Activated CD8-positive, alpha-beta memory T cell treated with anti-CD3 and anti-CD28 coated beads, Interleukin-2, amount 50 U/mL, for 1 hour (primary cell): ENCODE results near the gene SLC39A11.
"Not testable (repeated sequence)": the region's sequence is repeated elsewhere in the genome, so short reads cannot be mapped to it uniquely, and the experiment has no call there.

Experiments used
- DNase-seq: peaks from one replicate; pipeline ENCODE4 v3.0.0-alpha.2; 2020; ENCODE audit errors: extremely low read depth

The SLC39A11 gene

GRCh38 chr17:72714357-72714966 is 378.0 kb downstream of the SLC39A11 start:
- no peak for DNase-seq

DNA sequence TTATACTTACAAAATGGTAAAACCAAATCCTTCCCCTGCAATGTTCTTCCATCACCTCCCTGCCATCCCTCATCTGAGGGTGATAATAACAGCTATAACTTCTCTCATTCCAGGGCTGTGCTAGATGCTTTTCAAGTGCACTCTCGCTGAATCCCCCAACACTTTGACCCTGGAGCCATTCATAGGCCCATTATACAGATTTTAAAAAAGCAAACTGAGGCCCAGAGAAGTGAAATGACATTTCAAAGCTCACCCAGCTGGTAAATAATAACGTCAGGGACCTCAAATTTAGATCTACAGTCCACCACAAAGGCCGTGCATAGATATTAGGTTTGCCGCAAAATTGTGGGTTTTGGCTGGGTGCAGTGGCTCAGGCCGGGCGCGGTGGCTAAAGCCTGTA is 378.8 kb downstream of the SLC39A11 start:
- no peak for DNase-seq

- no peak for DNase-seq
Observed at GRCh38 chr17:72711521-72712310, 380.8 kb downstream of the SLC39A11 start.

DNA sequence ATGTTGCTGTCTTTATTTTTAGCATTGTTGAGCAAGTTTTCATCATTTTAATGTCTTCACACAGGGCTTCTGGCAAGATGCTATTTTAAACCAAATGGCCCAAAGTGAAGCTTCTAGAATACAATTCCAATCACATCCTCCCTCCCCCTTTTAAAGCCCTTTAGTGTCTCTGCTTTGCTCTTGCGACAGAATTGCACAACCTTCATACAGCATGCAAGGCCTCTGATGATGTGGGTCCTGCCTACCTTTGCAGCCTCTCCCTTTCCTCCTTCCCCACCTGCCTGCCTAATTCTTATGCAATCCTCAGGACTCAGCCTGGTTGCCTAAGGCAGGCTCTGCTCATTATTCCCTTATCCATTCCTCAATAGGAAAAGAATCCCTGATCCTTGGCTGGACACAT is 381.7 kb downstream of the SLC39A11 start:
- no peak for DNase-seq

DNA sequence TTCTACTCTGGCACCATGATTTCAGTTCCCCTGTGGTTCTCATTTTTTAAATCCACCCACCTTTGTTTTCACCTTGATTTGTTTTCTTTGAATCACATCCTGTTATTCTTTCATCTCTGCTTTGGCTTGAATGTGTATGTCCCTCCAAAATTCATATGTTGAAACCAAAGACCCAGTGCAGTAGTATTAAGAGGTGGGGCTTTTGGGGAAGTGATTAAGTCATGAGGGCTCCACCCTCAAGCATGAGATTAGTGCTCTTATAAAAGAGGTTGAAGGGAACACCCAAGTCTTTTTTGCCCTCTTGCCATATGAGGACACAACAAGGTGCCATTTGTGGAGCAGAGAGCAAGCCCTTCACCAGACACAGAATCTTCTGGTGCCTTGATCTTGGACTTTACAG is 382.3 kb downstream of the SLC39A11 start:
- no peak for DNase-seq

DNA sequence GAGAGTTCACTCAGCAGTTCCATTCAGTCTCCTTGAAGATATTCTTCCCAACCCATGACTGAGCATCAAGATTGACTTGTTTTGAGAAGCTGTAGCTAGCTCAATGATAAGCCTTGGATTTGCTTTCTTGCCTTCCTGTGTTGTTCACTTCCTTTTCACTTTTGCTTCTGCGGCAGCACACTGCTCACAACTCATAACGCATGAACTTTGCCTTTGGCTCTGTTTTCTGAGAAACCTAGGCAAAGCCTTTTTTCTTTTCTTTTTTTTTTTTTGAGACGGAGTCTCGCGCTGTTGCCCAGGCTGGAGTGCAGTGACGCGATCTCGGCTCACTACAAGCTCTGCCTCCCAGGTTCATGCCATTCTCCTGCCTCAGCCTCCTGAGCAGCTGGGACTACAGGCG is 383.8 kb downstream of the SLC39A11 start:
- not testable (repeated sequence) for DNase-seq

- no peak for DNase-seq
Observed at GRCh38 chr17:72707881-72708280, 384.6 kb downstream of the SLC39A11 start.

DNA sequence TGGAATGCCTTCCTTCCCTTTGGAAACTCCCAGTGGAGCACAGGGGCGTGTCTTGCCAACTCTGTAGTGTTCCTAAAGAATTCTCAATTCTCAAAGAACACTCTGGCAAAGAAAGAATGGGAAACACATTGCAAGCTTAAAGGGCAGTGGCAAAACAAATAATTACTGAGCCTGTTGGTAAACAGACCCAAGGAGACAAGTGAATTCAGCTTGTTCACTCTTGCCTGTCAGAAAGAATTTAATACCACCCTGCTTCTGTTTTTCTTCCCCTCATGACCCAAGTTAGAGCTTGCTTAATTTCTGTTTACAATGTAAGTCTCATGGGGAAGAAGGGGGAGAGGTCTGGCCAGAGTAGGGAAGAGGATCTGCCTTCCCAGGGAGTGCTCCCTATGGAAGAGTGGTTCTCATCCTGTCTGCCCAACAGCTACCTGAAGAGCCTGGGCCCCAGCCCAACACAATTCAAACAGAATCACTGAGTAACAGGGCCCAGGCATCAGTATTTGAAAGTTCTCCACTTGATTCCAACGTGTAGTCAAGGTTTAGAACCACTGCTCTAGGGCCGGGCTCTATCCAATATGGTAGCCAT is 386.0 kb downstream of the SLC39A11 start:
- no peak for DNase-seq

GRCh38 chr17:72705905-72706395 is 386.5 kb downstream of the SLC39A11 start:
- DNase-seq, result no peak

DNA sequence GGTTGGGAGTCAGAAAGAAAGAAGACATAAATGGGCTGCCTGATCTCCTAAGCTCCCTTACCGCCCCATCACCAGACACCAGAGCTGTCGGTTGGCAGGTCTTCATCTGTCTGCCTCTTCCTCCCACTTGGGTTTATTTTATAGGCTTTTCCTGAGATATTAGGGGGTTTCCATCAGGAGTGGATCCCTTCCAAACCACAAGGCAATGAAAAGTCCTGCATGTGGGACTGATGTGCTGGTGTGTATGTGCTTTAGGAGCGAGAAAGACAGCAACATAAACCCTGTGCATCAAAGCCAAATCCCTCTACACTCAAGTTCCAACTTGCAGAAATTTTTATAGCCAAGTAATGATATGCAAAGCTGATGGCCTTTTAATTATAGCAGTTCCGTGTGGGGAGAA is 389.5 kb downstream of the SLC39A11 start:
- no peak for DNase-seq

- DNase-seq, result no peak
Observed at GRCh38 chr17:72702136-72702735, 390.3 kb downstream of the SLC39A11 start.

- DNase-seq, result no peak
Observed at GRCh38 chr17:72700226-72700625, 392.3 kb downstream of the SLC39A11 start.

DNA sequence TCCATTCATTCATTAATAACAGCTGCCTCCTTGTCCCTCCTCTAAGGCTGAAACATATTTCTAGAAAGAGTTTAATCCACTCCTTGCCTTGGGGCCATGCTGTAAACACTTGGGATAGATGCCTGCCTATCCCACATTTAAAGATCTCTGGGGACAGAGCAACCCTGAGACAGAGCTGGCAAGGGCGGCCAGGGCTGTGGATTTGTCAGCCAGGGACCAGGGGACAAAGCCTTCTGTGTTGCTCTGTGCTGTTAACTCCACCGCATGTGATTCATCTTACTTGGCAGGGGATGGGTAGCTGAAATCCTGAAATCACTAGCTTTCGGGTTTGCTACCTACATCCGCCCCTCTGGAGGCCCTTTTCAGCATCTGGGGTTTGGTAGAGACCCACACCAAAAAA is 392.9 kb downstream of the SLC39A11 start:
- DNase-seq, result no peak

DNA sequence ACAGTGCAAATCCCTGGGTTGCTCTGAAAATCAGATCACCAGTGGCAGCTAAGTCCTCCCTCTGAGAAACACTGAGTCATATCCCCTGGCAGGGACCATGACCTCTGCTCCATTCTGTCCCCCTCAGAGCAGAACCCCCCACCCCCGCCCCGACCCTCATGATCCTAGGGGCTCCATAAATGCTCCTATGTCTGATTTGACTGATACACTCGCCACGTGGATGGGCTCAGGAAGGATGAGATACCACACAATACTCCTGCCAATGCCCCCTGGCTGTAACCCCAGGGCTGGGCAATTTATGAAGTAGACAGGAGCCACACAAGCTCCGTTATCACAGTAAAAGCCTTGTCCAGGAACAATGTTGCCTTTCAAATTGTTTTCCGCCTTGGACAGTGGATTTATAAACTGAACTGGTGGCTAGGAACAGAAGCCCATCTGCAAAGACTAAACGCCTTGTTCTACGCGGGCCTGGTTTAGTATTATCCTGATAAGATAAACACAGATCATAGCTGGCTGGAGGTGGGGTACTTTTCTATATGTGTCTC is 394.8 kb downstream of the SLC39A11 start:
- no peak for DNase-seq

GRCh38 chr17:72696721-72697120 is 395.8 kb downstream of the SLC39A11 start:
- no peak for DNase-seq

GRCh38 chr17:72696156-72696555 is 396.3 kb downstream of the SLC39A11 start:
- no peak for DNase-seq

DNA sequence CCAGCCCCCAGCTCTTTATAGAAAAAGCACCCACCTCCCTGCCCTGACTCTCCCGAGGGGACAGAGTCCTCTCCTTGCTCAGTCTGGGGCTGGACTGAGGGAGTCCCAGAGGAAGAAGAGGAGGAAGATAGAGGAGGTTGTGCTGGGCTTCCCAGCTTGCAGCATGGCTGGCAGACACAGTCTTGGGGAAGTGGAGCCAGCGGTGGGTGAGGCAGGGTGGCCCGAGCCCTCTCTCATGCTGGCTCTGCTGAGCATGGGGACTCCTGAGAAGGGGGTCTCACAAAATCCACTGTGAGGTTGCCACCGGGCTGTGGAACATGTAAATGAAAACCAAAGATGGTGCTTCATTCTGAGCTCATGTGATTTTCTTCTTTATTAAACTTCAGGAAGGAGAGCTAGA is 398.5 kb downstream of the SLC39A11 start:
- DNase-seq, result no peak

DNA sequence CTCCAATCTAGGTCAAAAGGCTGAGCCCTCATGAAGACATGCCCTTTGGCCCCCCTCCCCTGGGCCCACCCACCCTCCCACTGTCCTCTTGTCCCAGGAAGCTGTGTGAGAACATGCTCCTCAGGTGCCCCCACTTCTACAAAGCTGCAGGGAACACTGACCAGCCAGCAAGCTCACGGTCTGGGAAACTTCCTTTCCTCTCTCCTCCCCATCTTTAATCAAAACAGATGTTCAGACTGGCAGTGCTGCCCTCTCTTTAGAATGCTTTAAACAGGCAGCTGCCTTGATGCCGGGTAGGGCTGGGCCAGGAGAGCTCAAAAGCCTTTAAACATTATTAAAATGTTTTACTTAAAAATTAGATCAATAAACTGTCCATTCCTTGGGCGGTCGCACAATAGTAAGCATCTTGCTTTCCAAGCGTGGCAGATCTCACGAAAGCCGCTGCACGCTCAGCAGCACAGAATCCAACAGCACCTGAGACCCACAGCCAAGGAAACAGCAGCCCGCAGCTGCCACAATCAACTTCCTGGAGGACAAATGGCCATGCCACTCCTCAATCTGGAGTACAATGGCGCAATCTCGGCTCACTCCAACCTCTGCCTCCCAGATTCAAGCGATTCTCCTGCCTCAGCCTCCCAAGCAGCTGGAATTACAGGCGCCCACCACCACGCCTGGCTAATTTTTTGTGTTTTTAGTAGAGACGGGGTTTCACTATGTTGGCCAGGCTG is 399.2 kb downstream of the SLC39A11 start:
- DNase-seq, result no peak

GRCh38 chr17:72692676-72693075 is 399.8 kb downstream of the SLC39A11 start:
- DNase-seq, result no peak

DNA sequence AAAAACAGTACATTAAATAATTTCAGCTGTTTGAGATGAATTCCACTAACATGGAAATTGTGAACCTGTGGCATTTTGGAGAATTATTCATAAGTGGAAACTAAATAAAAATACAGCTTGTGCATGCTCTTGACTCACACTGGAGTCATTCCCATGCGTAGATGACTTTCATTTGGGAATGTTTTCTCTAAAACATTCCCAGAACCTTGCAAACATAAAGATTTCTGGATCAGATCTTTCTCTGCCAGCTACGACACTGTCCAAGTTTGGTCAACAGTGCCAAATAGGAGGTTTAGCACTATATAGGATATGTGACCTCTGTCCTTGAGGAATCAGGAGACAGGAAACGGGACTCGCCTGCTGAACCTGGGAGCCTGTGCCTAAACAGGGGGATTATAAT is 400.9 kb downstream of the SLC39A11 start:
- no peak for DNase-seq

DNA sequence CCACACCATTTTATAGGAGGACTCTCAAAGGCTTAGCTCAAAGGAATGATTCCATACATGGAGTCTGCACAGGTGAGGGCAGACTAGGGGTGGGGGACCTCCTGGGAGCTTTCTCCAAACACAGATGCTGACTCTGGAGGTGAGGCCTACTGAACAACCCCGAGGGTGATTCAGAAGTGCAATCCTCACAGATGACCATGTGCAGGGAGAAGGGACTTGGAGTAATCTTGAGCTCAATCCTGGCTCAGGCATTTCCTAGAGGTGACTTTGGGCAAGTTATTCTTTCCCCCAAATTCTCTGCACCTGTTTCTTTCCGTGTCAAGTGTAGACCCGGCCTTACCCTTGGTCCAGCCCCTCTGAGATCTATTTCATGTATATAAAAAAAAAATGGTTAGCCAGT is 401.5 kb downstream of the SLC39A11 start:
- DNase-seq, result no peak

DNA sequence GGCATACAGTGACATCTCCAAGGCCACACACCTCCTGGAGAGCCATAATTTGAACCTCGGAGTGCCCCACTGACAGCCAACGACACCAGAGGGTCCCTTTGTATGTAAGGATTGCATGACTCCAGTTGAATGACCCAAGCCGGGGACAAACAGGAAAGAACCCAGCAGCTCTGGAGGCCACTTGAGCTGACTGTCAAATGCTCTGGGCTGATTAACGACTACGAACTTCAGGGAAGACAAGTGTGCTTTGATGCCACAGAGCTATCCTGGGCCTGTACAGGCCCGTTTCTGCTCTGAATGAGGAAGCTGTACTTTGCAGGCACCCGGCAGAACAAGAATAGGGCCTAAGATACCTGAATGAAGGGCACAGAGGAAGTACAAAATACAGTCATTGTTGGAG is 404.6 kb downstream of the SLC39A11 start:
- no peak for DNase-seq
